CMK (cell line): ENCODE data around the gene CDK6.

Source experiments
- DNase-seq: peaks from one replicate; pipeline ENCODE4 v3.0.0-alpha.2; 2010; ENCODE audit warnings: low read depth

CDK6 gene

DNA sequence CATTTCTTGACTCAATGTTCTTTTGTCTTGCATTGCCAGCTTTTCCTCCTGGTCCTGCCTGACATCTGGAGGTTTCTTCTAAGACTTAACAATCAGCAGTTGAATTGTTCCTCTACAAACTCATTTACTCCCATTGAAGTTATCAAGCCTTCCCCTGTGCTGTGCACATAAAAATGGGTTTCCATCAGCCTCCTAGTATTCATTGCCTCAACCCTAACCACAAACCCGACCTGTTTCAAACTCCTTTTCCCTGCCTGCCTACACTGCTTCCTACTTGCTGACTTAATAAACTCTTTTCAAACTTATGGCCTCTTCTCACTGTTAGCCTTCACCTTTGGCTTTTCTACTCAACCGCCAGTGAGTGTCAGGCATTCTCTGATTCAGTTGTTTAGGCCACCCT lies 9.4 kb upstream of the CDK6 start:
- no peak for DNase-seq

DNA sequence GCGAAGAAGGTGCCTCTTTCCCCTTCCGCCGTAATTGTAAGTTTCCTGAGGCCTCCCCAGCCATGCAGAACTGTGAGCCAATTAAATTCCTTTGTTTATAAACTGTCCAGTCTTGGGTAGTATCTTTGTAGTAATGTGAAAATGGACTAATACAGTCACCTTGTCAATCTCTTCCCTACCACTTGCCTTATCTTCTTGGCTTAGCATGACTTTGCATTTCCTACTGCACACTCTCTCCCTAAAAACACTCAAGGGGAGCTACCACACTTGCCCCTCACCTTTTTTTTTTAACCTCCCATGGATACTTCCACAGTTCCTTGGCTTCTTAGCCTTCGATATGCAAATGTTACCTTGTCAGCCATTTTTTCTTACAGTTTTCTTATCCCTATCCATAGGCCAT lies 7.4 kb upstream of the CDK6 start:
- DNase-seq = no peak

DNA sequence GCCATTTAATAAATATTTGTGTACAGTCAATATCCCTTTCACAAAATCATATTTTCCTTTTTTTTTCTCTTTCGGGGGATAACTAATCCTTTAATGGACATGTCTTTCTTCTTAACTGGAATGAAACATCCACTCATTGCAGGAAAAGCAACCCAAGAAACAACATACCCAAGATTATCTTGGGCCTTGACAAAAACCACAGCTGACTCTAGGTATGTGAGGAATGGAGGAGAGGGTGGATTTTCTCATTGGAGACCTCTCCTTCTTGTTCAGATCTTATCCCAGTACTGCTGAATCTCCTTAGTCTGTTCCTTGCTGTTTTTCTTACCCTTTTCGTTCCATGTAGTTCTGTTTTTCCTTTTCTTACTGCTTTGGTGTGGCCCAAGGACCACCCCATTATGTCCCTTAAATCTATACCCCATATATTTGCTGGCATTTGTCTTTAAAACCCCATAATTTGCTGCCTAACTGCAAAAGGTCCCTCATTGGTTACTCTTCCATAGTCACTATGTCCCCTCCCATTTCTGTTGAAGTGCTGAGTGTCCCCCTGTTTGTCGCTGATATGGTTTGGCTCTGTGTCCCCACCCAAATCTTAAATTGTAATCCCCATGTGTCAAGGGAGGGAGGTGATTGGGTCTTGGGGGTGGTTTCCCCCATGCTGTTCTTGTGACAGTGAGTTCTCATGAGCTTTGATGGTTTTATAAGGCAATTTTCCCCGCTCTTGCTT lies 6.8 kb upstream of the CDK6 start:
- no peak for DNase-seq

DNA sequence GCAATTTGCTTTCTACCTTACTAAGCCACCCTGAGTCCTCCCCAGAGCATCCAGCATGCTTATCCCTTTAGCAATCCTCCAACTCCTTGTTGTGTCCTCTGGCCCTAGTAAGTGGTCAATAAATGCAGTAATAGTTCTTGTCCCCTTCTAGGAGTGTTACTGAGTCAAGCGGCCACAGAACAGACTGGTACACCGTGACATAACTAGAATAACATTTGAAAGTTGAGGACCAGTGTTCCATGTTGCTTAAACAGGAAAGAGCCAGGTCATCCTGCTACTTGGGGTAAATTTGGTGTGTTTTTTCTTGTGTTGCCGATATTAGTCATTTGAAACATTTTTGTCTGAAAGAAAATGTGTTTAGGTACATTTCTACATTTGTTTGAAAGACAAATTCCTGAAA lies 4.8 kb upstream of the CDK6 start:
- DNase-seq = no peak

DNA sequence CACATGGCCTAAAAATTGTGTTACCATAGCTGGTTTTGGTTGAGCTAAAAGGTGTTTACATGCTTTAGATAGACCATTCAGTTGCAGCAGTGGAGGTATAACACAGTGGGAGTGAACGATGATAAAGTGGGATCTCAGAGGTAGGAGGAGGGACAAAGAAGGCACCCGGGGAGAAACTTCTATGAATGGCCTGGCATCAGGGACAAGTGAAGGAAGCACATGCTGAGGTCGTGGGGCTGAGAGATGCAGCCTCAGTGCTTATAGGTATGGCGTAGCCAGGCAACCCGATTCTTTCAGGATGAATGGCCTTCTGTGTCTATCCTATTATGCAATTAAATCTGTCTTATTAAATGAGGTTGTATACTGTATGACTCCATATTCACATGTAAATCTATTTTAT lies 3.9 kb upstream of the CDK6 start:
- DNase-seq = no peak

DNA sequence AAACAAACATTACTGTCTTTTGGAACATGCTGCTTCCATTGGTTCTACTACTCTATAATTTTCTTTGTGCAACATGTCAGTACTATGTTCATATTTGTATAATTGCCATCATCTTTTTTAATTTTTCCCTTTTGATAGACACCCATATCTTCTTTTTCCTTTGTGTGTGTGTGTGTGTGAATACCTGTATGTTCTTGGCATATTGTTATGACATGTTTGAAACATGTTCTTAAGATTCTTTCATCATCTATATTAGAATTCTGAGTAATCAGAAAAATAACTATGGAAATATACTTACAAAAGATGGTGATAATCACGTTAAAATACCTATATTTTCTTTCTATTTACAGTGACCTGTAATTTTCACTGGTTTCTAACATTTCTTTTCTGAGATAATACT lies 3.5 kb upstream of the CDK6 start:
- no peak for DNase-seq

DNA sequence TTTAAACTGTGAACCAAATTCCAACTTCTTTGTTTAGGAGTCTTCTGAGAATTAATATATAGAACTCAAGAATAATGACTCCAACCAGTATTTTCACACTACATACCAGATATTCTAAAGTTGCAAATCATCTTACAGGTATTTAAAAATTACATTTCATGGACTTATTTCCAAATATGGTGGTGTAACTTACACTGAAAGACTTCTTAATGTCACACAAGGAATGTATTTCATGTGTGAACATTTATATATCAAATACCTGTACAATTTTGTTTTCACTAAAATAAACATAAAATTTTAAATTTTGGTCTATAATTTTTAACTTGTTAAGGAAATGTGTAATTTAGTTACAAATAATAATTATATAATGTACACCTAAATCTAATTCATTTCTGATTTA lies 2.6 kb upstream of the CDK6 start:
- no peak for DNase-seq

DNA sequence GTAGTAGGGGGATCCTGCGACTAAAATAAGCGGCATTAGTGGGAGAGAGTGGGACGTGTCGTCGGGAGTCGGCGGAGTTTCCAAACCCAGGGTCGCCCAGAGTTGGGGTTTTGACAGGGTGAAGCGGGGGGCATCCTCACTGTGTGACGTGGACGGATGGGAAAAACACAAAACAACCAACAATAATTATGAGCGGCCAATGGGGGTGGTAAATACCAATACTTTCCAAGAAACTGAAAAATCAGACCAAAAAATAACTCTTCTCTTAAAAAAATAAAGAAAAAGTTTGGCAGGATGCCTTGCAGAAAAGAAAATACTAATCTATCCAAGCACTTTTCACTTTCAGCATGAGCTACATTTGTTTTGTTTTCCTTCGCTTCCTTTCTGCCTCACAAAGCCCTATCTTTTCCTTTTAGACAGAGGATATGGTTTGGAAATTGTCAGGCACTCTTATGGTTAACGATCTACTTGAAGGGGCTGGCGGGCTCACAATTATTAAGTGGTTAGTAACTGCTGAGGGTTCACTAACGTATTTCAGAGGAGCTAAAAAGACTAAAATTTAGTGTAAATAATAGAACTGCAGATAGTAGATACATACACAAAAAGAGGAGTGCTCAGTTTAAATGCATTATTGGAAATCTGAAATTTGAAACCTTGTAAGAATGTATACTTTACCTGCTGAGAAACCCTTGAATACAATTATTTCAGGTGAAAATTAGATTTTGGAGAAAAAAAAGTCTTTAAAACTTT lies 802 bp upstream of the CDK6 start:
- no peak for DNase-seq

DNA sequence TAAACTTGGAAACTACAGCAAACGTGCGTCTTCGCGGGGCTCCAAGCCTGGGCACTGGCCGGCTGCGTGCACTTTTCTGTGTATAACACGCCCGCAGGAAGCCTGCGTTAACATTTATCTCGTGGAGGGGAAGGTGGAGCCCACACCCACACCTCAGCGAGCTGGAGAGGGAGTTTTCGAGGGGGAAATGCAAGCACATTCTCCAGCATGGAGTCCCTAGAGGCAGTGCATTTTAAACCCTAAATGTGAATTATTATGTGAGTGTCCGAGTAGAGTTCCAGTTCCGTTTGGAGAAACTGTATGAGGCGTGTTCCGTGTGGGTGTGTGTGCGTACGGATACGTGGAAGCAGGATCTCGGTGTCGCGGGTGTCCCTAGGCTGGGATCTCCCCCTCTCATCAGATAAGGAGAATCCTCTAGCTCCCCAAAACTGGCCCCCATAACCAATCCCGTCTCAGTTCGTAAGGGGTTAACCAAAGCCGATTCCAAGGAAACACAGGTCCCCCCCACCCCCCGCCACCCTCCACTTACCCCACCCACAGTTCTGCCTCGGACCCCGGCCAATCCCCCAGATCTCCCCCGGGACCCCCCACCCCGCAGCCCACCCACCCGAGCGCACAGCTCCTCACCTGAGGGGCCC lies 403 bp downstream of the CDK6 start:
- DNase-seq = peak; percentile 55

DNA sequence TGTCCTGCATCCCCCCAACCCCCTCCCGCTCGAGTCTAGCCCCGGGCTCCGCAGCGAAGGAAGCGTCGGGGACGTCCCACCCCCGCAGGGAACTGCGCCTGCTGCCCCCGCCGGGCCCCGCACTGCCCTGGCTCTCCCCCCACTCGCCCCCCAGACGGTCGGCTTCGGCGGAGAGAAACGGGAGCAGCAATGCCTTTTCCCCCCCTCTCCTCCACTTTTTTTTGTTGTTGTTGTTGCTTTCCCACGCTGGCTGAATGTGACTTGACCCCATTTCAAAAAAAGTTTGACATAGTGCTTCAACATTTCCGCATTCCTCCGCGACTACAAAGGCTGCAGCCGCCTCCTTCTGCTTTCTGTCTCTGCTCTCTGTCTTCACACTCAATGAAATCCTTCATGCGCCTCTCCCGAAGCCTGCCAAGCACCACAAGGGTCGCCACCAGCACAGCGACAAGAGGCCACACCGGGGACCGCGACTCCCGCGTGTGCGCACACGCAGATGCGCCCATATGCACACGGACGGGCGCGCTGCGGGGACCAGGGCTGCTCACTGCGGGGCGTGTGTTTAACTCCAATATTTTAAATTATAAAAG lies 1.0 kb downstream of the CDK6 start:
- DNase-seq = no peak

DNA sequence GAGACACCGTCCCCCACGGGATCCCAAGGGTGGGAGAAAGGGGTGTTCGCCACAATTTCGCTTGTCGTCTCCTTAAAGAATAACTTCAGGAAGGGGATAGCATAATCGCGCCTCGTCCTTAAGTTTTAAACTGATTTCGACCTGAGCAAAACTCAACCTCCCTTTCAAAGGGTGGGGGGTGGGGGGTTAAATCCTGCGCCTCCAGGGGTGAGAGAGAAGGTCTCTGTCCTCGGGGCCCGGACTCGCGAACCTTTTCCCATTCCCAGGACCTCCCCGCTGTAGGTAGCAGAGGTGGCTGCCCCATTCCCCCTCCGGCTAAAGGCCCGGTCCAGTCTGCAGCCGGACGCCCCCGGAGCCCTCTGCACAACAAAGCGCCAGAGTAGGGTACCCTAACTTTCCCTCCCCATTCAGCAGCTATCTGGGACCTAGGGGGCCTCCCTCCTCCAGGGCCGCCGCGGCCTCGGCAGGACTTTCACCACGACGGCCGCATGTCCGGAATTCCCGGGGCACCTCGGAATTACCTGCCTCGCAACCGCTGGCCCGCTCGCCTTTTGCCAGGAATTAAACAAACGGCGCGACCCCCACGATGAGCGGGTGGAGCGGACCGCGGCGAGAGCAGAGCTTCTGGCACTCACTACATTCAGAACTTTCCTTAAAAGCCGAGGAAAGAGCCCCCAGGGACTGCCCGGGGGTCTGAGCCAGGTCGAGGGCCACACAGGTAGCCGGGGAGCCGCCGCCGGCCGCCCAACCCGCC lies 1.7 kb downstream of the CDK6 start:
- no peak for DNase-seq

DNA sequence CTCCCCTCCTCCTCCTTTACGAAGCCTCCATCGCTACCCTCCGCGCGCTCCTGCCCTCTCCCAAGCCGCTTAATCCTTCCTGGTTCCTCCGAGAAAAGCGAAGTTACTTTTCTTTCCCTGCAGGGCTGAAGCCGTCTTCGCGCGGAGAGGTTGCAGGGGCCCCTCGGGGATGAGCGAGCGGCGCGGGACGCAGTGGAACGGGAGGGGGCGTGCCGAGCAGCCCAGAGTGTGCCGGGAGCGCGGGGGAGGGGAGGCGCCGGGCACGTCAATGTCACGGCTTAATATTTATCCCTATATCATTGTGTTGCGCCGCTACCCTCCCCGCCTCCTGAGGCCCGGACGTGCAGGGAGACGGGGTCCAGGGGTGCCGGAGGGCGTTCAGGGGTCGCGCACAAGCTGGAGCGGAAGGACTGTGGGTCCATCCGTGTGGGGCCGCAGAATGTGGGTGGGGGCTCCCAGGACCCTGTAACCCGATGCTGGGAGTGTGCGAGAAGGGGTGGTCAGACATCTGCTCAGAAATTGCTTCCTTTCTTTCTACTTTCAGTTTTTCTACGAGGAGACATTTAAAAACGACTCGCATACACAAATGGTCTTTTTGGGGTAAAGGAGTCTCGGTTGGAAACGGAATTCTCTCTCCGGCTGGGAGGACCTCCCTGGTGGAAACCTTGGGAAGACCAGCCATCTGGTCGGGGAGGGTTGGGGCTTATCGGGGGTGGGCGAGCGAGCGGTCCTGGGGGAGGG lies 2.4 kb downstream of the CDK6 start:
- DNase-seq = peak; percentile 65

DNA sequence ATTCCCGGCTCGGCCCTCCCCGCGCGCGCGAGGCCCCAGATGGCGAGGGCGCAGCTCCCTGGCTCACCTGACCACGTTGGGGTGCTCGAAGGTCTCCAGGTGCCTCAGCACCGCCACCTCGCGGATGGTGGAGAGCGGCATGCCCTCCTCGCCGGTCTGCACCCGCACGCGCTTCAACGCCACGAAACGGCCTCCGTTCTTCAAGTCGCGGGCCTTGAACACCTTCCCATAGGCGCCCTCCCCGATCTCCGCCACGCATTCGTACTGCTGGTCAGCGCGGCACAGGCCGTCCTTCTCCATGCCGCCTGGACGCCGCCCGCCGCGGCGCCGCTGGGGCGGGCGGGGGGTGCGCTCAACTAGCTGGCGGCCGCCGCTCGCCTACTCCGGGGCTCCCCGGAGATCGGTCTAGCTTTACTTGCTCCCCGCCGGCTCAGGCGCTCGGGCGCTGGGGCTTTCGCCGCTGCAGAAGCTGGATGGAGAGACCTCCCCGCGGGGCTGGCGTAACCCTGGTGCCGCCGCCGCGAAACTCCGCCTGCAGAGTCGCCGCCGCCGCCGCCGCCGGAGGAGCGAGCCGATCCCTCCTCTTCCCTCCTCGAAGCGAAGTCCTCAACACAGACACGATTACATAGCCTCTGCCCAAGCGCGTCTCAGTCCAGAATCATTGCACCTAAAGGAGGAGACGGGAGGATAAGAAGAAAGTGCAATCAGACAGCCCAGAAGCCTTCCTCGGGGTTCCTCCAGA lies 3.2 kb downstream of the CDK6 start:
- peak; percentile 39 for DNase-seq

DNA sequence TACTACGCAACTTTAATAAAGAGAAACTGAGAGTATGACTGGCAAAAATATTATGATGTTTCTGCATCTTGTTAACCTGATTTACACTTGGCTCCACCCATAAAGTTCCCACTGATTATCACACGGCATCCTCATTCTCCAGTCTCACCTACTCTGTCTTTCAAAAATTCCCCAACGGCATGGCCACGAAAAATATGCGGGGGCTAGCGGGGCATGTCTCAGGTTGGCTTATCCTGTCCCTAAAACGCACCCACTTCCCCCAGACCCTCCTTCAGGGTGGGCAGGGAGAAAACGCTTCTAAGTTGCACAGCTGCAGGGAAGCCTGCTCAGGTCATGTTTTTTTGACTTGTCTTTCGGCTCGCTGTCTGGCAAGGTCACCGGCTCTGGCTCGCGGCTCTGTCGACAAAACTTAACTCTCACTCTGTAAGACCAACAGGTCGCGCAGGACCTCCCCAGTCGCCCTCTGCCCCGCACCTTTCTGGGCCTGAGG lies 3.8 kb downstream of the CDK6 start:
- no peak for DNase-seq

DNA sequence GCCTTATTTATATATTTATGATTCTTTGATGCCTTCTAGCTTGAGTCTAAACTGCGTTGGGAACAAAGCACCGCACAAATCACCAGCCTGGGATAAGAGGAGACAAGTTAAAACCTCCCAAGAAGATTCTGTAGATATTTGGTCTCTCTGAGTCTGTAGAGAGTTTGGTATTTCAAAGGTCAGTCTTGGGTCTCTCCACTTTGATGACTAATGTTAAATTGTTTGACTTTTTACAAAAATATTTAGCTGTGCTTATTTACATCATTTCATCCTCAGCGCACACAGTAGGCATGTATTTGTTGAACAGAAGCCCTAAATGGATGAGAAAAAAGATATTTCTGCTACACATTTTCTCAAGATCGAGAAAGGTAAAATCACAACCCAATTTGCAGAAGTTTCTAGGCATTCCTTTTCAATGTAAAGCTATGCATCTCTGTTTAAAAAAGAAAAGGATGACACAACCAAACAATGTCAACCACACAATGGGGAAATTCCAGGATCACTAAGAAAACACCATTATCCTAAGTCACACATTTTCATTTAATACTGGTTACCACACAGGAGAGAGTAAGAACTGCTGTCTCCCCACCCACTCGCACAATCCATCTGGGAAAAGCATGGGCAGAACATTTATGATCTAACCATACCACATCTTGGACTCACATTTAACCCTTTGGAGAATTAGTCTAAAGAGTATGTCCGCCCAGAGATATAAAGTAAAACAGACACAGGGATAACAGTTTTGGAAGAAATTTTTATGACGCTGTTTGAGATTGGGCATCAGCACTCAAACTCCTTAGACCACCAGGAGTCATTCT lies 4.4 kb downstream of the CDK6 start:
- DNase-seq = no peak

DNA sequence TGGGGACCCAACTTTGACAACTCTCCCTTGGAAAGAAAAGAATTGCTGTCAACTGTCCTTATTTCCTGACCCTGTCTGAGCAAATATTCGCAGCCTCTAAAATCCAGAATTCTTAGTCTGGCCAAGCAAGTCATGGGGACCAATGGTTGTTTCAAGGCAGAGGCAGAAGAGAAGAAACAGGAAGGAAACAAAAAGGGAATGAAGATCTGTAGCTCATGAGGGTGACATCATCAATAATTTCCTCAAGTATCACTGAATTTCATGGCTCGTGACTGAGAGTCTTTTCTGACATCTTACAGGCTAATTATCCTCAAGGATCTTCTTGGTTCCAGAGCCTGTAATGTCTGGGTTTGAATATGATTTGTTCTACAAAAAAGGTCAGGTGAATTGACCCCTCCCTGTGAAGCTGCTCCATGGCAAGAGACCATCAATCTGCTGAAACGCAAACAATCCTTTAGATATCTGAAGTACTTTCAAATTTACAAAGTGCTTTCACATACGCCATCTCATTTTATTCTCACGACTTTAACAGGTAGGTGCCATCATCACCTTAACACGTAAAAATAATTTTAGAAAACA lies 5.8 kb downstream of the CDK6 start:
- DNase-seq = no peak

DNA sequence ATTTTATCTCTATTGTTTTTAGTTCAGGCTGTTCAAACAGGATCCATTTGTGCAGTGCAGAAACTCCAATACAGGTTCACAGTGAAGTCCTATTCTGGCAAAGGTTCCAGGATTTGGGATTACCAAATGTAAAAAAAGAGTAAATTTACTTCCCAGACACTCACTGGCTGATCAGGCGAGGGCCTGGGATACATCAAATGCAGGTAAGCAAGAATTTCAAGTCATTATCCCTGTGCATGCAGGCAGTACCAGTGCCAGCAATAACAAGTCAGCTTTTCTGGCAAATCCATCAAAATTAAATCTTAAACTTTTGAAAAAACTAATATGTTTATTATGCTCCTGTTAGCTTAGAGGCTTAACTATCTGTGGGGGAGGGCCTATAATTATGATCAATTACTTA lies 6.3 kb downstream of the CDK6 start:
- DNase-seq = no peak

DNA sequence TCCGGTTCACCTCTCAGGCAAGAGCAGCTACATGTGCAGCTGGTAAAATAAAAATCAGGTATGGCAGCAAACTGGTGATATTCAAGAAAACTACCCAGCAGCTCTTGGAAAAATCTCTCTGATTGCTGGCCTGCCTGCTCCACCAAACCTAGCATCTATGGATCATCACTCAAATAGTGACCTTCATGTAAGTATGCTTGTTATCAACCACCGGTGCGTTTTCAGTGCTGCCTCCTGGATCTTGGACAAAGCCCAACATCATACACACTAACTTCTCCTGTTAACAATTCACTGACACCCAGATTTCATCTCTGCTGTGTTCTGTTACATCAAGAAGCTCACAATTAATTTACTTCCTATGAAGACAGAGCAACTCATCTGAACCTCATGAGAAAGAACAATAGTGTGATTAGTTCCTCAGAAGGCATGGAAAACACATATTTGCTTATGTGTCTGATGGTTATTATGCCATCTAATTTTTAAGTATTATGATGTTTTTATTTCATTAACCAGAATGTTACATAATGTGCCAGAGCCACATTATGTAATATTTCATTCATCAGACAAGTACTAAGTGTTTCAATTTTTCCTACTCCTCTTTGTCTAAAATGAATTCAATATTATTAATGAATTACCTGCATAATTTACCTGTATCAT lies 8.8 kb downstream of the CDK6 start:
- no peak for DNase-seq
